GM23338 (cell line): Measurements from ENCODE around the gene ZNF775. TPM values are rescaled to one million over a fixed set of nuclear protein-coding genes. Genes with fewer than 3 reads are reported as not detected.

ENCODE experiments used
- ATAC-seq: fragments of 200-7000 bp; cut with Tn5 transposase; 3 replicates; pipeline ENCODE4 v1.9.1; 2020
- DNase-seq: peaks from one replicate; pipeline ENCODE4 v3.0.0-alpha.2; 2015; ENCODE audit warnings: low spot score
- H2AFZ ChIP-seq: fragments of 200-600 bp; sonication (generic); 2 replicates; pipeline ENCODE4 v1.8.0; 2016; ENCODE audit warnings: antibody characterized with exemption, mild to moderate bottlenecking, moderate library complexity
- H3F3A ChIP-seq: fragments of 200-600 bp; sonication (generic); replicated peaks from 2 replicates; pipeline ENCODE4 v1.8.0; 2017; ENCODE audit warnings: antibody characterized with exemption, mixed run types, low read depth
- H3K27ac ChIP-seq: fragments of 200-600 bp; sonication (generic); 2 replicates; pipeline ENCODE4 v1.6.1; 2016; ENCODE audit warnings: low read depth
- H3K27me3 ChIP-seq: fragments of 200-600 bp; sonication (generic); 2 replicates; pipeline ENCODE4 v1.8.0; 2016; ENCODE audit warnings: mild to moderate bottlenecking, mixed run types, moderate library complexity; ENCODE audit not compliant: insufficient read depth
- H3K36me3 ChIP-seq: fragments of 200-600 bp; sonication (generic); 2 replicates; pipeline ENCODE4 v1.8.0; 2016; ENCODE audit warnings: mild to moderate bottlenecking; ENCODE audit not compliant: insufficient read depth
- H3K4me1 ChIP-seq: fragments of 200-600 bp; sonication (generic); 2 replicates; pipeline ENCODE4 v1.8.0; 2016; ENCODE audit warnings: mild to moderate bottlenecking, moderate library complexity; ENCODE audit not compliant: insufficient read depth
- H3K4me2 ChIP-seq: fragments of 200-600 bp; sonication (generic); 2 replicates; pipeline ENCODE4 v1.7.1; 2017; ENCODE audit warnings: mixed run types
- H3K4me3 ChIP-seq: fragments of 200-600 bp; sonication (generic); 2 replicates; pipeline ENCODE4 v1.6.1; 2016; ENCODE audit warnings: mixed run types
- H3K79me2 ChIP-seq: fragments of 200-600 bp; sonication (generic); replicated peaks from 2 replicates; pipeline ENCODE4 v1.8.0; 2017; ENCODE audit warnings: mild to moderate bottlenecking; ENCODE audit not compliant: insufficient read depth
- H3K9me2 ChIP-seq: fragments of 200-600 bp; sonication (generic); 2 replicates; pipeline ENCODE4 v1.8.0; 2017; ENCODE audit not compliant: insufficient read depth
- H4K20me1 ChIP-seq: fragments of 200-600 bp; sonication (generic); replicated peaks from 2 replicates; pipeline ENCODE4 v1.8.0; 2017; ENCODE audit warnings: mild to moderate bottlenecking; ENCODE audit not compliant: insufficient read depth
- H3K27ac Mint-ChIP-seq: 2 replicates; pipeline ENCODE4 v1.8.0; 2020; ENCODE audit warnings: inconsistent platforms, mild to moderate bottlenecking, moderate library complexity, mixed read lengths
- H3K27me3 Mint-ChIP-seq: 3 replicates; pipeline ENCODE4 v1.8.0; 2022; ENCODE audit warnings: low read depth, mild to moderate bottlenecking, moderate library complexity, mixed read lengths, inconsistent platforms; ENCODE audit not compliant: insufficient read depth, poor library complexity
- H3K36me3 Mint-ChIP-seq: 3 replicates; pipeline ENCODE4 v1.8.0; 2021; ENCODE audit warnings: low read depth, mild to moderate bottlenecking, inconsistent platforms, moderate library complexity, mixed read lengths
- H3K4me1 Mint-ChIP-seq: 3 replicates; pipeline ENCODE4 v1.8.0; 2020; ENCODE audit warnings: mild to moderate bottlenecking, inconsistent platforms, mixed read lengths
- H3K4me3 Mint-ChIP-seq: 3 replicates; pipeline ENCODE4 v1.8.0; 2021; ENCODE audit warnings: moderate library complexity, mild to moderate bottlenecking, inconsistent platforms, mixed read lengths
- H3K9me3 Mint-ChIP-seq: 3 replicates; pipeline ENCODE4 v1.8.0; 2020; ENCODE audit warnings: moderate library complexity, mild to moderate bottlenecking, inconsistent platforms, mixed read lengths
- ETS1 ChIP-seq: IDR thresholded peaks from 2 replicates; pipeline ENCODE4 v1.6.1; 2016; ENCODE audit warnings: antibody characterized with exemption
- EZH2 ChIP-seq: fragments of 200-600 bp; sonication (generic); IDR thresholded peaks from one replicate; pipeline ENCODE4 v1.8.0; 2017; ENCODE audit warnings: antibody characterized with exemption, mild to moderate bottlenecking, low read depth; ENCODE audit not compliant: unreplicated experiment
- EZH2phosphoT487 ChIP-seq: fragments of 200-600 bp; sonication (generic); IDR thresholded peaks from one replicate; pipeline ENCODE4 v1.8.1; 2018; ENCODE audit warnings: antibody characterized with exemption; ENCODE audit not compliant: unreplicated experiment
- NANOG ChIP-seq: IDR thresholded peaks from 2 replicates; pipeline ENCODE4 v1.6.1; 2016; ENCODE audit warnings: antibody characterized with exemption, borderline replicate concordance
- POLR2AphosphoS5 ChIP-seq: IDR thresholded peaks from 2 replicates; pipeline ENCODE4 v1.6.1; 2016; ENCODE audit warnings: antibody characterized with exemption, low read depth
- STAT1 ChIP-seq: IDR thresholded peaks from one replicate; pipeline ENCODE4 v1.6.1; 2016; ENCODE audit warnings: antibody characterized with exemption; ENCODE audit not compliant: unreplicated experiment
- ZNF114 ChIP-seq: fragments of 250-450 bp; sonication (Bioruptor Pico); IDR thresholded peaks from 2 replicates; pipeline ENCODE4 v1.5.0; 2020; ENCODE audit warnings: mild to moderate bottlenecking, moderate library complexity
- ZNF331 ChIP-seq: fragments of 250-450 bp; sonication (Bioruptor Pico); IDR thresholded peaks from 2 replicates; pipeline ENCODE4 v1.5.0; 2020; ENCODE audit warnings: low read depth, mild to moderate bottlenecking, moderate library complexity
- polyA plus RNA-seq: library from polyadenylated mRNA; unstranded; fragments of >200 nt; fragmentation: Nextera tagmentation; extraction: Ambion mirVana; gene quantifications from 2 replicates; pipeline ENCODE4 v1.2.1, GENCODE V29; 2016
- total RNA-seq: library from RNA; depleted of rRNA; stranded (reverse); fragments of >200 nt; shearing (Covaris generic); gene quantifications from 2 replicates; pipeline ENCODE4 v1.2.3, GENCODE V29; 2014
- TF ChIP-seq, protein P1 (sequence below), 2 experiments: fragments of 200-600 bp in 1 of 2; sonication (generic) in 1 of 2; conservative IDR thresholded peaks; 2 replicates each; pipeline versions ENCODE4 v1.5.1 to v1.6.1; 2016 to 2017; ENCODE audit warnings: antibody characterized with exemption in 2 of 2, low read depth in 2 of 2, mild to moderate bottlenecking in 2 of 2, moderate library complexity in 1 of 2
- TF ChIP-seq, protein P2 (sequence below): fragments of 250-450 bp; sonication (Bioruptor Pico); IDR thresholded peaks from 2 replicates; pipeline ENCODE4 v1.5.0; 2020; ENCODE audit warnings: mild to moderate bottlenecking, moderate library complexity

The ZNF775 gene
- total and polyA plus RNA-seq, 2 experiments from 2014 or later: 4.5 to 38.2 TPM

GRCh38 chr7:150400788-150401423 is 21.8 kb downstream of the ZNF775 start (continued):
- TF ChIP-seq, protein P1, sequence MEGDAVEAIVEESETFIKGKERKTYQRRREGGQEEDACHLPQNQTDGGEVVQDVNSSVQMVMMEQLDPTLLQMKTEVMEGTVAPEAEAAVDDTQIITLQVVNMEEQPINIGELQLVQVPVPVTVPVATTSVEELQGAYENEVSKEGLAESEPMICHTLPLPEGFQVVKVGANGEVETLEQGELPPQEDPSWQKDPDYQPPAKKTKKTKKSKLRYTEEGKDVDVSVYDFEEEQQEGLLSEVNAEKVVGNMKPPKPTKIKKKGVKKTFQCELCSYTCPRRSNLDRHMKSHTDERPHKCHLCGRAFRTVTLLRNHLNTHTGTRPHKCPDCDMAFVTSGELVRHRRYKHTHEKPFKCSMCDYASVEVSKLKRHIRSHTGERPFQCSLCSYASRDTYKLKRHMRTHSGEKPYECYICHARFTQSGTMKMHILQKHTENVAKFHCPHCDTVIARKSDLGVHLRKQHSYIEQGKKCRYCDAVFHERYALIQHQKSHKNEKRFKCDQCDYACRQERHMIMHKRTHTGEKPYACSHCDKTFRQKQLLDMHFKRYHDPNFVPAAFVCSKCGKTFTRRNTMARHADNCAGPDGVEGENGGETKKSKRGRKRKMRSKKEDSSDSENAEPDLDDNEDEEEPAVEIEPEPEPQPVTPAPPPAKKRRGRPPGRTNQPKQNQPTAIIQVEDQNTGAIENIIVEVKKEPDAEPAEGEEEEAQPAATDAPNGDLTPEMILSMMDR (conservative IDR thresholded peaks at IDR 0.05; ENCODE audit: low read depth in 2 of 2): no peak
- TF ChIP-seq, protein P2, sequence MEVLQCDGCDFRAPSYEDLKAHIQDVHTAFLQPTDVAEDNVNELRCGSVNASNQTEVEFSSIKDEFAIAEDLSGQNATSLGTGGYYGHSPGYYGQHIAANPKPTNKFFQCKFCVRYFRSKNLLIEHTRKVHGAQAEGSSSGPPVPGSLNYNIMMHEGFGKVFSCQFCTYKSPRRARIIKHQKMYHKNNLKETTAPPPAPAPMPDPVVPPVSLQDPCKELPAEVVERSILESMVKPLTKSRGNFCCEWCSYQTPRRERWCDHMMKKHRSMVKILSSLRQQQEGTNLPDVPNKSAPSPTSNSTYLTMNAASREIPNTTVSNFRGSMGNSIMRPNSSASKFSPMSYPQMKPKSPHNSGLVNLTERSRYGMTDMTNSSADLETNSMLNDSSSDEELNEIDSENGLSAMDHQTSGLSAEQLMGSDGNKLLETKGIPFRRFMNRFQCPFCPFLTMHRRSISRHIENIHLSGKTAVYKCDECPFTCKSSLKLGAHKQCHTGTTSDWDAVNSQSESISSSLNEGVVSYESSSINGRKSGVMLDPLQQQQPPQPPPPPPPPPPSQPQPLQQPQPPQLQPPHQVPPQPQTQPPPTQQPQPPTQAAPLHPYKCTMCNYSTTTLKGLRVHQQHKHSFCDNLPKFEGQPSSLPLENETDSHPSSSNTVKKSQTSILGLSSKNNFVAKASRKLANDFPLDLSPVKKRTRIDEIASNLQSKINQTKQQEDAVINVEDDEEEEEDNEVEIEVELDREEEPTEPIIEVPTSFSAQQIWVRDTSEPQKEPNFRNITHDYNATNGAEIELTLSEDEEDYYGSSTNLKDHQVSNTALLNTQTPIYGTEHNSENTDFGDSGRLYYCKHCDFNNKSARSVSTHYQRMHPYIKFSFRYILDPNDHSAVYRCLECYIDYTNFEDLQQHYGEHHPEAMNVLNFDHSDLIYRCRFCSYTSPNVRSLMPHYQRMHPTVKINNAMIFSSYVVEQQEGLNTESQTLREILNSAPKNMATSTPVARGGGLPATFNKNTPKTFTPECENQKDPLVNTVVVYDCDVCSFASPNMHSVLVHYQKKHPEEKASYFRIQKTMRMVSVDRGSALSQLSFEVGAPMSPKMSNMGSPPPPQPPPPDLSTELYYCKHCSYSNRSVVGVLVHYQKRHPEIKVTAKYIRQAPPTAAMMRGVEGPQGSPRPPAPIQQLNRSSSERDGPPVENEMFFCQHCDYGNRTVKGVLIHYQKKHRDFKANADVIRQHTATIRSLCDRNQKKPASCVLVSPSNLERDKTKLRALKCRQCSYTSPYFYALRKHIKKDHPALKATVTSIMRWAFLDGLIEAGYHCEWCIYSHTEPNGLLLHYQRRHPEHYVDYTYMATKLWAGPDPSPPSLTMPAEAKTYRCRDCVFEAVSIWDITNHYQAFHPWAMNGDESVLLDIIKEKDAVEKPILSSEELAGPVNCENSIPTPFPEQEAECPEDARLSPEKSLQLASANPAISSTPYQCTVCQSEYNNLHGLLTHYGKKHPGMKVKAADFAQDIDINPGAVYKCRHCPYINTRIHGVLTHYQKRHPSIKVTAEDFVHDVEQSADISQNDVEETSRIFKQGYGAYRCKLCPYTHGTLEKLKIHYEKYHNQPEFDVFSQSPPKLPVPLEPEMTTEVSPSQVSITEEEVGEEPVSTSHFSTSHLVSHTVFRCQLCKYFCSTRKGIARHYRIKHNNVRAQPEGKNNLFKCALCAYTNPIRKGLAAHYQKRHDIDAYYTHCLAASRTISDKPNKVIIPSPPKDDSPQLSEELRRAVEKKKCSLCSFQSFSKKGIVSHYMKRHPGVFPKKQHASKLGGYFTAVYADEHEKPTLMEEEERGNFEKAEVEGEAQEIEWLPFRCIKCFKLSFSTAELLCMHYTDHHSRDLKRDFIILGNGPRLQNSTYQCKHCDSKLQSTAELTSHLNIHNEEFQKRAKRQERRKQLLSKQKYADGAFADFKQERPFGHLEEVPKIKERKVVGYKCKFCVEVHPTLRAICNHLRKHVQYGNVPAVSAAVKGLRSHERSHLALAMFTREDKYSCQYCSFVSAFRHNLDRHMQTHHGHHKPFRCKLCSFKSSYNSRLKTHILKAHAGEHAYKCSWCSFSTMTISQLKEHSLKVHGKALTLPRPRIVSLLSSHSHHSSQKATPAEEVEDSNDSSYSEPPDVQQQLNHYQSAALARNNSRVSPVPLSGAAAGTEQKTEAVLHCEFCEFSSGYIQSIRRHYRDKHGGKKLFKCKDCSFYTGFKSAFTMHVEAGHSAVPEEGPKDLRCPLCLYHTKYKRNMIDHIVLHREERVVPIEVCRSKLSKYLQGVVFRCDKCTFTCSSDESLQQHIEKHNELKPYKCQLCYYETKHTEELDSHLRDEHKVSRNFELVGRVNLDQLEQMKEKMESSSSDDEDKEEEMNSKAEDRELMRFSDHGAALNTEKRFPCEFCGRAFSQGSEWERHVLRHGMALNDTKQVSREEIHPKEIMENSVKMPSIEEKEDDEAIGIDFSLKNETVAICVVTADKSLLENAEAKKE: no peak

- Histone ChIP-seq H4K20me1 (no peaks in the 10 kb centered on the region; the same call in 1 of the 2 replicates), H3K27ac (peak overlapping the region; percentile 99), H3K27me3 (no peaks in the 10 kb centered on the region), H3K79me2 (peaks cover 14% of the 10 kb centered on the region), H3K36me3 (no peaks in the 10 kb centered on the region), H3K4me2 (peak overlapping the region; percentile 33), H3K9me2 (no peaks in the 10 kb centered on the region), H3F3A (peaks cover 51% of the 10 kb centered on the region), H3K4me3 (no peak overlapping the region), H2AFZ (no peak overlapping the region), H3K4me1 (peaks cover 58% of the 10 kb centered on the region)
- TF ChIP-seq EZH2phosphoT487: no peak
- no peak for TF ChIP-seq NANOG
- TF ChIP-seq ZNF114: no peak
- TF ChIP-seq ETS1: no peak
- TF ChIP-seq STAT1: no peak
- TF ChIP-seq, protein P1 (conservative IDR thresholded peaks at IDR 0.05; ENCODE audit: low read depth in 2 of 2): no peak
- TF ChIP-seq EZH2: no peak
- no peak for TF ChIP-seq POLR2AphosphoS5
- TF ChIP-seq ZNF331: no peak
- H3K4me1 Mint-ChIP-seq: peaks cover 71% of the 10 kb centered on the region
- peaks cover 31% of the 10 kb centered on the region for H3K27me3 Mint-ChIP-seq
- H3K36me3 Mint-ChIP-seq: peaks cover 28% of the 10 kb centered on the region
- H3K9me3 Mint-ChIP-seq: no peaks in the 10 kb centered on the region
- H3K4me3 Mint-ChIP-seq: peak overlapping the region; percentile 24; the same call in 1 of the 3 replicates
- peak overlapping the region; percentile 99 for H3K27ac Mint-ChIP-seq
- DNase-seq (no peak), ATAC-seq (no peak; the same call in 2 of the 3 replicates)
Observed at GRCh38 chr7:150401424-150401790, 22.3 kb downstream of the ZNF775 start.
